HG02981 (cell line): ENCODE data around the gene SLC66A2.
"Not testable (repeated sequence)": the region's sequence is repeated elsewhere in the genome, so short reads cannot be mapped to it uniquely, and the experiment has no call there.

ENCODE experiments used
- ATAC-seq: cut with Tn5 transposase; IDR thresholded peaks from one replicate; pipeline ENCODE4 v1.9.1; 2021; ENCODE audit warnings: mild to moderate bottlenecking, moderate library complexity; ENCODE audit not compliant: unreplicated experiment

Gene SLC66A2

GRCh38 chr18:79883461-79884293 lies 67.8 kb downstream of the SLC66A2 start:
- ATAC-seq = no peak

- ATAC-seq = no peak
These were observed 68.8 kb downstream of the SLC66A2 start for GRCh38 chr18:79882522-79883241.

DNA sequence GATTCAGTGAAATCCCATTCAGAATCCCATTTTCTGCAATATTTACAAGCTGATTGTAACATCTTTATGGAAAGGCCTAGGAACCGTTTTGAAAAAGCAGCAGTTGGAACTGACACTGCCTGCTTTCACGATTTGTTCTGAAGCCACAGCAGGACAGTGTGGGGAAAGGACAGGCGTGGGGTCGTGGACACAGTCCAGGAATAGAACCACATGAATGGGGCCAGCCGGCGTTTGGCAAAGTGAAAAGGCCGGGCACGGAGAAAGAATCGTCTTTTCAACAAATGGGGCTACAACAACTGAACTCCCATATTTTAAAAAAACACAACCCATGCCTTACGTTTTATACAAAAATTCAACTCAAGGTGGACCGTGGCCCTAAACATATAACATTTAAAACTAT lies 69.8 kb downstream of the SLC66A2 start:
- no peak for ATAC-seq

DNA sequence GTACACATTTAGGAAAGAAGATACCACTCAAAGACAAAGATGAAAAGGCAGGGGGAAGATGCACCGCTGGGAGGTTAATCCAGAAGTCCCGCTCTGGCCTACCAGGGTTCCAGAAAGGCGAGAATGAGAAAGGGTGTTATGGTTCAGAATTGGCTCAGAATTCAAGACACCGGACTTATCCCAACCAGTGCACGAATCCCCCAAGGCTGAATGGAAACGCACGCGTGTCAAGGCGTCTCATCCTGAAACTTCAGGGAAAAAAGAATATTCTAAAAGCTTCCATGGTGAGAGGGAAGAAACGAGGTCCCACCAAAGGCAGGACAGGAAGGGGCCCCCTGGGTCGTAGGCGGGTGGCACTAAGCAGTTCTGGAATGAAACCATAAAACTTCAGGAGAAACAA lies 71.9 kb downstream of the SLC66A2 start:
- ATAC-seq = no peak

DNA sequence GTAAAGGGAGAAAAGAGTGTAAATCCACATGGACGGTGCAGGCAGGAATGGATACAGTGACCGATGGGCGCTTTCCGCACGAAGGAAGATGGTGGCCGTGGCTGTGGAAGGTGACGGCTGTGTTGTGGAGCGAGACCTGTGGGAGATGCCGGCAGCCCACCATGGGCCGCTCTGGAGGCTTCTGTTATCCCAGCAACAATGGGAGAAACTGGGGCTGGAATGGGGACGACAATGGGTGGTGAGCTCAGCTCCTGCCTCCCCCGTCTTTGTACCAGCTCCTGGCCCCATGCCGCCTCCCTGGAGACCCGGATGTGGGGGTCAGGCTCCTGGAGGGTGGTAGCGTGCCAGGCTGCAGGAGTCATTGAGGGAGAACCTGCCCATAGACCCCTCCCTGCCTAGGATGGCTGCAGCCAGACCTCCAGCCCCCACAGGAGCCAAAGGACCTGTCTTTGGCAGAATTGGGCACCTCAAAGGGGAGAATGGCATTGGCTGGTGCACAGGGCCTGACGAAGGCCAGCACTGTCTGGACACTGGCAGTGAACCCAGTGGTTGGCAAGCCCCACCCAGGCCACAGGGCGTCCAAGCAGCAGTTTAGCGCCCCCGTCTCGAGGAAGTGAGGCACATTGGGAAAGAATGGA lies 72.6 kb downstream of the SLC66A2 start:
- ATAC-seq = no peak

DNA sequence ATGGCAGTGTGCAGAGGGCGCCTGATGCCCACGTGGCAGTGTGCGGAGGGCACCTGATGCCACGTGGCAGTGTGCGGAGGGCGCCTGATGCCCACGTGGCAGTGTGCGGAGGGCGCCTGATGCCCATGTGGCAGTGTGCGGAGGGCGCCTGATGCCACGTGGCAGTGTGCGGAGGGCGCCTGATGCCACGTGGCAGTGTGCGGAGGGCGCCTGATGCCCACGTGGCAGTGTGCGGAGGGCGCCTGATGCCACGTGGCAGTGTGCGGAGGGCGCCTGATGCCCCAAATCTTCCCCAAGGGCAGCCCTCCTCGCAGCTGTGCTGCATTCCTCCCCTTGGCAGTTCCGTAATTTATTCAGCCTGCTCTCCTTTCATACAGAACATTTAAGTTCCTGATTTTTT lies 73.2 kb downstream of the SLC66A2 start:
- ATAC-seq = not testable (repeated sequence)

DNA sequence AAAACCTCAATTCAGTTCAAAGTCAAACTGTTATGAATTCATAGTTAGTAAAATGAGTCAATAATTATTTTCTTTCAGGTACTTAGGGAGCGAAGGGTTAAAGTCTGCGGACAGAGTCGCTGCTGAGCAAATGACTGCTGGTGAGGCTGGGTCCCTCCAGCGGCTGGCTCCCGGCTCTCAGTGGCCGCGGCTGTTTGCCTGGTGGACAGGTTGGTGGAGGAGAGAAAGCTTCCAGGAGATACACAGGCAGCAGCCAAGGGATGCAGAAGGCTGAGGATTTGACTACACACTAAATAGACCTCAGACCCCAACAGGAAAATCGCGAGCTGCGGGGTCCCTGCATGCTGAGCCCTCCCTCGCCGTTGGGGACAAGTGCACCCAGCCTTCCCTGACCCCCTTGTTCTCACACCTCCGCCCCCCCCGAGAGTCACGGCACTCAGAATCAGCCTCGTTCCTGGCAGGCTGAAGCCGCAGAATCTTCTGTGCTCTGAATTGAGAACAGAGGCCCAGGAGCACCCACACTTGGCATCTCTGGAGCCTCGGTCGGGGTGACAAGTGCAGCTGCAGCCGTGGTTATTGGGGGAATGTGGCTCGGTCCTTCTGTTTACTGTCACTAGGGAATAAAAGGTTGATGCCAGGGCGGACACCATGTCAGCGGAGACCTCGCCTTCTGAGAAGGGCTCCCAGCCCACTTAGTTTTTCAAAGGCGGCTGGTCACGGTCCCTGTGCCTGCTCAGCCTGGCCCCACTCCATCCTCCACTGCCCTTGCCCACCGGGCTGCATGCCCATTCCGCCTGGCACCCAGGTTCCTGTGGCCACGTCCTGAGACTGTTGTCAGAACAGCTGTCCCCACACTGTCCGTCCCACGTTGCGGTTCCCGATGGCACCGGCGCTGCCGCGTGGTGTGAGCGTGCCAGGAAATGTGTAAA lies 74.0 kb downstream of the SLC66A2 start:
- no peak for ATAC-seq

- ATAC-seq = no peak
These were observed 75.0 kb downstream of the SLC66A2 start for GRCh38 chr18:79876497-79876896.

DNA sequence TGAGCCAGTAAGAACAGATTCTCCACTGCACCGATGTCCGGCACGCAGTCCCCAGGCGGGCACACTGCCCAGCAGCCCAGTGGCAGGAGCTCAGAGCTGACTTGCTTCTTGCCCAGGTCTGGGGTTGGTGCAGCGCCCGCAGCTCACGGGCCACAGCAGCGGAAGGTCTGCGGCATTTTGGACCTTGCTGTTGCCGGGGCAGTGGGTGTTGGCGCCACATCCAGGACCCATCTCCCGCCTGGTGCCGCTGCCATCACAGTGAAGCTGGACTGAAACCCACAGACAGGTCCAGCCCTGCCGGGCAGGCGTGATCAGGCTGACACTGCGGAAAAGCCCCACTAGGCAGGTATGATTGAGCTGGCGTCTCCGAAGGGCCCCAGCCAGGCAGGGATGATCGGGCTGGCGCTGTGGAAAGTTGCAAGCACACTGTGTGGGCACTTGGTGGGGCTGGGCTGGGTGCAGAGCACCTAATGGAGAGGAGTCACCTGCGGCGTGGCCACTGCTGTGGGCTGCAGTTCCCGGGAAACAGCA lies 75.5 kb downstream of the SLC66A2 start:
- no peak for ATAC-seq

- ATAC-seq = no peak
These were observed 75.9 kb downstream of the SLC66A2 start for GRCh38 chr18:79875531-79875919.

DNA sequence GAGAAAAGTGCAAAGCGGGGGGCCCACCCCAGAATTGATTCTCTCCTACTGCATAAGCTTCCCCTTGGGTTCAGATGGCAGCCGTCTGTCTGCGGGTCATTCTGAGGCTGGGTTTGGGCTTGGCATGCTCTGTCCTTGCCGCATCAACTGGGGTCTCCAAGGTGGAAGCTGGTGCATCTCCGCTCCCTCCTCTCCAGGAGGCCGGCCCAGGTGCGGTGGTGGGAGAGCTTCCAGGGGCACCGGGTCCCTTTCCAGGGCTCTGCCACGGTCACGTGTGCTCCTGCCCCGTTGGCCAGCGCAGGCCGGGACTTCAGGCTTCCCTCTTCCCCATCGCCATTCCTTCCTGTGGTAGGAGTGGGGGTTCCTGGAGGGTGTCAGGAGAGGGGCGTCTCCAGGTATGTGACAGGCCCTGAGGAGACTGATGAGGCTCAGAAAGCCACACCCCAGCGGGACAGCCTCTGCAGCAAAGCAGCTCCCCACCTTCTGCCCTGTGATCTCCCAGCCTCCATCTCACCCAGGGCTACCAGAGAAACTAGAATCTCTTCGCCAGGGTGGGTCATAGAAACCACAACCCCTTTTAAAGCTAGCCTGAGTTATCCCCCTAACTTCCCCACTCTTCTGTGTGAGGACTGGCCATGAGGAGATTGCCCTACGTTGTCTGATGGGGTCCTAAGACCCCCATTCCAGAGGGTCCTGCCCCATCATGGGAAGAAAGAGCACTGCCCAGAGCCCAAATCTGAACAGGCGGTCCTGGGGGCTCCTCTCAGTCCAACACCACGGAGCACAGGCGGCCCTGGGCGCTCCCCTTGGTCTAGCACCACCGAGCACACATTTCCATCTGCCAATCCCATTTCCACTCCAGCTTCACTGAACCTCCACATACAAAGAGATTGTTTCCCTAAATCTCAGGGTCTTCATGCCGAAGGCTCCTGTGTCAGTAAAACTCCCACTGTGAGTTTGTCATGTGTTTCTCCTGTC lies 76.6 kb downstream of the SLC66A2 start:
- ATAC-seq = no peak

DNA sequence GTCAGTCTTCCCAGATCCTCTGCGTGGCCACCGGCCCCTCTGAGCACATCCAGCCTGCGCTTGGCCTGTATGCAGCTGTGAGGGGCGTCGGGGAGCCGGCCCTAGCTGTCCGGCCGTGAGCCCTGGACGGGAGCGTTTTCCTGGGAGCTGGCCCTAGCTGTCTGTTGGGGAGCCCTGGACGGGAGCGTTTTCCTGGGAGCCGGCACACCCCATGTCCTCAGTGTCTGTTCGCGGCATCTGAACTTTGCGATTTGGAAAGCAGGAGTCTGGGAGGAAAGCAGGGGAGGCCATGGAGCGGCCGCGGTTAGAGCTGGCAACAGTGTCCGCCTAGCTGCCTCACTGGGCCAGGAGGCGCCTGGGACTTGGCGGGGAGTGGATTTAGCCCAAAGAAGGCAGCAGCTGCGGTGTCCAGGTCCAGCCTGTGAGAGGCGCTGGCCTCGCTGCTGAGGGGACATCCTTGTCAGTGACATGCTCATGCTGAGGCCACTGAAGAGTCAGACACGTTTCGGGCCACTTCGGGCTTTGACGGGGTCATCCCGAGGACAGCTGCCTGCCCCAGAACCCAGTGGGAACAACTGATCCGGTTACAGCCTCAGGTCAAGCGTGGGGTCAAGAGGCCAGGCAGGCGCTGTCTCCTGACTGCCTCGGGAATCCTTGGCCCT lies 77.9 kb downstream of the SLC66A2 start:
- no peak for ATAC-seq

GRCh38 chr18:79872527-79873444 lies 78.7 kb downstream of the SLC66A2 start:
- no peak for ATAC-seq

- no peak for ATAC-seq
These were observed 79.9 kb downstream of the SLC66A2 start for GRCh38 chr18:79871481-79872091.

GRCh38 chr18:79871026-79871390 lies 80.4 kb downstream of the SLC66A2 start:
- ATAC-seq = no peak

- ATAC-seq = no peak
These were observed 81.0 kb downstream of the SLC66A2 start for GRCh38 chr18:79870301-79871025.
